IPS-18a (cell line): ENCODE results near the gene ATXN10.

Experiments
- H3K27ac ChIP-seq: one replicate; pipeline ENCODE4 v1.5.1; 2013; ENCODE audit warnings: low read length
- H3K27me3 ChIP-seq: one replicate; pipeline ENCODE4 v1.6.1; 2013; ENCODE audit warnings: mild to moderate bottlenecking, low read length; ENCODE audit not compliant: control insufficient read depth, insufficient read depth
- H3K36me3 ChIP-seq: one replicate; pipeline ENCODE4 v1.6.1; 2013; ENCODE audit warnings: low read depth, low read length; ENCODE audit not compliant: control insufficient read depth
- H3K4me1 ChIP-seq: one replicate; pipeline ENCODE4 v1.6.1; 2013; ENCODE audit warnings: low read depth, low read length; ENCODE audit not compliant: control insufficient read depth
- H3K4me3 ChIP-seq: one replicate; pipeline ENCODE4 v1.5.1; 2013; ENCODE audit warnings: low read length
- H3K9ac ChIP-seq: one replicate; pipeline ENCODE4 v1.6.1; 2013; ENCODE audit warnings: mild to moderate bottlenecking, low read length, moderate library complexity
- H3K9me3 ChIP-seq: one replicate; pipeline ENCODE4 v1.6.1; 2013; ENCODE audit warnings: low read depth, low read length; ENCODE audit not compliant: control insufficient read depth

The ATXN10 gene

GRCh38 chr22:45683680-45684079 lies 12.0 kb downstream of the ATXN10 start:
- Histone ChIP-seq H3K36me3 (no peaks in the 10 kb centered on the region), H3K27me3 (no peaks in the 10 kb centered on the region), H3K9me3 (no peaks in the 10 kb centered on the region), H3K27ac (no peak overlapping the region), H3K4me1 (peaks cover 16% of the 10 kb centered on the region), H3K9ac (no peak overlapping the region), H3K4me3 (no peak overlapping the region)

DNA sequence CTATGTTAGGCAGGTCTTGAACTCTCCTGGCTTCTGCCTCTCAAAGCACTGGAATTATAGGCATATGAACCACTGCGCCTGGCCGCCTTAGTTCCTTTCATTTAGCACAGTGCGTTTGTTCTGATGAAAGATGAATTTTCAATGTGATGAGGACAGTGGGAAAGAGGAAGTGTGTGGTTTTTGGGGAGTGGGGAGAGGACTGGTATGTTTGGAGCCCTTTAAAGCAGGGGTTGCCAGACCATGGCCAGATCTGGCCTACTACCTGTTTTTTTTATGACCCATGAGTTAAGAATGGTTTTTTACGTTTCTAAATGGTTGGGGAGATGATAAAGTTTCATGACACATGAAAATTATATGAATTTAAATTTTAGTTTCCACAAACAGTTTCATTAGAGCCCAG lies 12.5 kb downstream of the ATXN10 start:
- Histone ChIP-seq H3K4me3 (no peak overlapping the region), H3K27me3 (no peaks in the 10 kb centered on the region), H3K9ac (no peak overlapping the region), H3K4me1 (peaks cover 16% of the 10 kb centered on the region), H3K36me3 (no peaks in the 10 kb centered on the region), H3K9me3 (no peaks in the 10 kb centered on the region), H3K27ac (no peak overlapping the region)

DNA sequence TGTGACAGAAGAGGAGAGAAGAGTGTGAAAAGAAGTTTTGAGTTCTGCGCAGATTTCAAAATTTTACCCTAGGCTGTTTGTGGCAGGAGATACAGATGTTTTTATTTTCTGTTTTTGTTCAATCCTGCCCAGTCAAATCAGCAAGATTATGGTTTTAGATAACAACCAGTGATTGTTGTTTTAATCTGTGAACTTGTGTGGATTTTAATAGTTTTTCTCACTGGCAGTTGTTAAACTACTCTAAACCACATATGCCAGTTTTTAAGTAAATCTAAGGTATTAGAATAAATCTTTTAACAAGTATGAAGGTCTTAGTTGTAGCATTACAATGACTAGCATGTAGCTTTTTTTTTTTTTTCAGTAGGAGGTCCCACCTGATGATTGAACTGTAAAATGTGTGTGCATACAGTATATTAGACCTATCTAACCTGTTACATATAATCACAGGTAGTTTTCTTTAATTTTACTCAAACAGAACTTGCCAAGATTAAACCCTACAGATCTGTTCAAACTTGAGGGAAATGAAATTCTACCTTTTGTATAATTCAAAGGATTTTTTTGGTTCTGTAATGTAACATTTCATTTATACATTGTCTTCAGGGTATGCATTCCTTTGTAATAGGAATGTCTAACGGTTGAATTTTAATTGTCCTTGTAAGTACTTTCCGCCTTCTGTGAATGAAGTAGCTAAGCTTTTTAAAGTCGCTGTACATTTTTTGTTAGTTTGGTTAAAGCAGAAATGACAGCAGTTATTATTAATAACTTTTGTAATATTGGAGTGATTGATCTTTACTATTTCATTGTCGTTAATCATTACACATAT lies 13.3 kb downstream of the ATXN10 start:
- Histone ChIP-seq H3K36me3 (peaks cover 5% of the 10 kb centered on the region), H3K27me3 (no peaks in the 10 kb centered on the region), H3K4me1 (peaks cover 16% of the 10 kb centered on the region), H3K9me3 (no peaks in the 10 kb centered on the region), H3K9ac (no peak overlapping the region), H3K4me3 (no peak overlapping the region), H3K27ac (no peak overlapping the region)

GRCh38 chr22:45686004-45686403 lies 14.4 kb downstream of the ATXN10 start:
- Histone ChIP-seq H3K9me3 (no peaks in the 10 kb centered on the region), H3K4me3 (no peak overlapping the region), H3K27me3 (no peaks in the 10 kb centered on the region), H3K36me3 (peaks cover 14% of the 10 kb centered on the region), H3K4me1 (peaks cover 16% of the 10 kb centered on the region), H3K27ac (no peak overlapping the region), H3K9ac (no peak overlapping the region)

GRCh38 chr22:45686836-45687235 lies 15.2 kb downstream of the ATXN10 start:
- H3K4me1 ChIP-seq = peaks cover 10% of the 10 kb centered on the region
- no peak overlapping the region for H3K9ac ChIP-seq
- no peaks in the 10 kb centered on the region for H3K9me3 ChIP-seq
- H3K36me3 ChIP-seq = peaks cover 14% of the 10 kb centered on the region
- H3K27ac ChIP-seq = no peak overlapping the region
- no peak overlapping the region for H3K4me3 ChIP-seq
- no peaks in the 10 kb centered on the region for H3K27me3 ChIP-seq

DNA sequence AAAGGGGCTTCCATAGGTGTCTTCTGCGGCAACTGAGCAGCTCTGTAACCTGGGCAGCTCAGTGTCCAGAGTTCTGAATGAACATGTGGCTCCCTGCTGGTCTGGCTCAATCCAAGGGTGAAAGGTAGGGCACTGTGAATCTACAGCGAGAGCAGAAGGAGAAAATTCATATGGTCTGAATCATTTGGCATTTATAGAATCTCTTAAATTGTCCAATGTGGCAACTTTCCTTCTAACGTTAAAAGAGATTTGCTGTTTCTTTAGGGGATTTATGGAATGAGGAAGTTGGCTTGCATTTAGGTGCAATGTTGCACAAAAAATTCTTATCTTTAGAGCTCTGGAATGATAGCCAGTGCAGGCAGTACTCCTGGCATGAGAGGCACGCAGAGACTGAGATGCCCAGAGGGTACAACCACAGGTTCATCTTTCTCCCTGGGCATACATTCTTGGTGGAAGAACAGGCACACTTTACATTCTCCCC lies 17.0 kb downstream of the ATXN10 start:
- Histone ChIP-seq H3K4me1 (no peaks in the 10 kb centered on the region), H3K27ac (no peak overlapping the region), H3K27me3 (no peaks in the 10 kb centered on the region), H3K9ac (no peak overlapping the region), H3K36me3 (peaks cover 20% of the 10 kb centered on the region), H3K9me3 (no peaks in the 10 kb centered on the region), H3K4me3 (no peak overlapping the region)

GRCh38 chr22:45689211-45689610 lies 17.6 kb downstream of the ATXN10 start:
- Histone ChIP-seq H3K27ac (no peak overlapping the region), H3K36me3 (peaks cover 25% of the 10 kb centered on the region), H3K9me3 (no peaks in the 10 kb centered on the region), H3K4me3 (no peak overlapping the region), H3K4me1 (no peaks in the 10 kb centered on the region), H3K27me3 (no peaks in the 10 kb centered on the region), H3K9ac (no peak overlapping the region)

DNA sequence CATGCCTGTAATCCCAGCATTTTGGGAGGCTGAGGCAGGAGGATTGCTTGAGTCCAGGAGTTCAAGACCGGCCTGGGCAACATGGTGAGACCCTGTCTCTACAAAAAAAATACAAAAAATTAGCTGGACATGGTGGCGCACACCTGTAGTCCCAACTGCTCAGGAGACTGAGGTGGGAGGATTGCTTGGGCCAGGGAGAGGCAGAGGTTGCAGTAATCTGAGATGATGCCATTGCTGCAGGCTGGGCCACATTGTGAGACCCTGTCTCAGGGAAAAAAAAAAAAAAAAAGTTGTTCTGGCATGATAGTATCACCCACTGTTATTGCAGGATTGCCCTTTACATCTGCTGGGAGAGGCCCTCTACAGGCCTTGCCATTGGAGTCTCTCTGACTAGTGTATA lies 18.4 kb downstream of the ATXN10 start:
- H3K27ac ChIP-seq = no peak overlapping the region
- H3K4me3 ChIP-seq = no peak overlapping the region
- H3K9me3 ChIP-seq = no peaks in the 10 kb centered on the region
- H3K36me3 ChIP-seq = peaks cover 25% of the 10 kb centered on the region
- no peak overlapping the region for H3K9ac ChIP-seq
- no peaks in the 10 kb centered on the region for H3K4me1 ChIP-seq
- H3K27me3 ChIP-seq = no peaks in the 10 kb centered on the region

- Histone ChIP-seq H3K36me3 (peaks cover 25% of the 10 kb centered on the region), H3K9ac (no peak overlapping the region), H3K27ac (no peak overlapping the region), H3K4me3 (no peak overlapping the region), H3K4me1 (no peaks in the 10 kb centered on the region), H3K27me3 (no peaks in the 10 kb centered on the region), H3K9me3 (no peaks in the 10 kb centered on the region)
Observed at GRCh38 chr22:45692549-45692948, 20.9 kb downstream of the ATXN10 start.

DNA sequence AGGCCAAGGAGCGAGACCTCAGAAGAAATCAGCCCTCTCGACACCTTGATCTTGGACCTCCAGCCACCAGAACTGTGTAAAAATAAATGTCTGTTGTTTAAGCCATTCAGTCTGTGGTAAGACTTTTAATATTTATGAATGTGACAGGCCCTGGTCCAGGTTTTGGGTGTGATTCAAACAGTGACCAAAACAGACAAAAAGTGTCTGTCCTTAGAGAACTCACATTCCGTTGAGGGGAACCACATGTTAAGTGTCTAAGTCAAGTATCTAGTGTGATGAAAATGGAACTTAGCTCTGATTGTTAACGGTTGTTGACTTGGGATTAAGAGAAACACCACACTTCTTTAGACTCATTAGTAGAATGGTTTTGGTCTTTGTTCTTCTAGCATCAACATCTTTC lies 22.2 kb downstream of the ATXN10 start:
- Histone ChIP-seq H3K36me3 (peaks cover 30% of the 10 kb centered on the region), H3K27ac (no peak overlapping the region), H3K9me3 (no peaks in the 10 kb centered on the region)

GRCh38 chr22:45696227-45696626 lies 24.6 kb downstream of the ATXN10 start:
- Histone ChIP-seq H3K36me3 (peaks cover 31% of the 10 kb centered on the region), H3K9ac (no peak overlapping the region), H3K27me3 (no peaks in the 10 kb centered on the region), H3K4me1 (no peaks in the 10 kb centered on the region), H3K27ac (no peak overlapping the region), H3K4me3 (no peak overlapping the region), H3K9me3 (no peaks in the 10 kb centered on the region)

More for the DNA sequence above, 22.2 kb downstream of the ATXN10 start:
- Histone ChIP-seq H3K9ac (no peak overlapping the region), H3K4me3 (no peak overlapping the region), H3K27me3 (no peaks in the 10 kb centered on the region), H3K4me1 (no peaks in the 10 kb centered on the region)

- Histone ChIP-seq H3K27ac (no peak overlapping the region), H3K9ac (no peak overlapping the region), H3K27me3 (no peaks in the 10 kb centered on the region), H3K36me3 (peaks cover 48% of the 10 kb centered on the region), H3K4me3 (no peak overlapping the region), H3K4me1 (no peaks in the 10 kb centered on the region), H3K9me3 (no peaks in the 10 kb centered on the region)
Observed at GRCh38 chr22:45698094-45698493, 26.5 kb downstream of the ATXN10 start.
